Activated gamma-delta T cell treated with anti-CD3 and anti-CD28 coated beads, Interleukin-2, amount 50 U/mL, for 16 hours (primary cell): ENCODE results near the gene CAVIN4.

ENCODE experiments used
- DNase-seq: peaks from one replicate; pipeline ENCODE4 v3.0.0-alpha.2; 2020; ENCODE audit warnings: low read depth

CAVIN4 gene

DNA sequence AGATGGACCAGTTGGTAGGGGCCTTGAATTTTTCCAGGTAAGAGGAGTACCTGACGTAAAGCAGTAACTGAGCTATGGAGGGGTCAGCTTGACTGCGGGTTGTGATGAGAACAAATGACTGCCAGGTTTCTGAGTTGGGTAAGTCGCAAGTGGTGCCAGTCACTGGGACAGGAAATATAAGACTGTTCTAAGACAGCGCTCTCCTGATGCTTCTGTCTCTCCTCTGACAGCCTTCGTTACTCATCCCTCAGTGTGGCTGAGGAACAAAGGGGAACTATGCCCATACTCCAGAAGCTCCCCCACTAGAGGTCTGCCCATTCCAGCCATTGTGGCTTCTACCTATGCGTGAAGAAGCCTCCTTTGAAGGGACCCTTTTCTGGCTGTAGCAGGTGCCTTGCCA, 13.3 kb downstream of the CAVIN4 start:
- no peak for DNase-seq

GRCh38 chr9:100591639-100592412, 13.9 kb downstream of the CAVIN4 start:
- no peak for DNase-seq

- DNase-seq: no peak
Measured at GRCh38 chr9:100595391-100596199, 17.7 kb downstream of the CAVIN4 start.

GRCh38 chr9:100597236-100597635, 19.4 kb downstream of the CAVIN4 start:
- no peak for DNase-seq

DNA sequence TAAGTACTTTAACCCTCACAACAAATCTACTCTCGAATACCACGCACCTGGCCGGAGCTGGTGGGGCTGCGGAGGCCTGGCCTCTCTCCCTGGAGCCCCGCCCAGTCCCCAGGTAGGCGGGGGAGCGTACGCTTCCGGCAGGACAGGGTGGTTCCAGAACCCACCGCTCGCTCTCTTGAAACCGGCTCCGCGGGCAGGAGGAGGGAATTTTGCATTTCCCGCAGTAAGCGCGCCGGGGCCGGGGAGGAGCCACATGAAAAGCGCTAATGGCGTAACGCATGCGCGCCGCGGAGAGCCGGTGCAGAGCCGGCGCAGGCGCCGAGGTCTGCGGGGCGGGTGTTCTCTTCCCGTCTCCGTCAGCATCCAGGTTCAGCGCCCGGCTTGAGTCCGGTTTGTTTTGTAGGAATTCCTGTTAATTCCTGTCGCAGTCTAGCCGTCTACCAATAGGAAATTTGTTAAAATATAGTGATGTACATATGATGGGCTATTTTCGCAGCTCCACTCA, 20.8 kb downstream of the CAVIN4 start:
- DNase-seq: peak; percentile 67

- no peak for DNase-seq
Measured at GRCh38 chr9:100600521-100601079, 22.7 kb downstream of the CAVIN4 start.

- no peak for DNase-seq
Measured at GRCh38 chr9:100601216-100601615, 23.3 kb downstream of the CAVIN4 start.

- no peak for DNase-seq
Measured at GRCh38 chr9:100602342-100602801, 24.5 kb downstream of the CAVIN4 start.

DNA sequence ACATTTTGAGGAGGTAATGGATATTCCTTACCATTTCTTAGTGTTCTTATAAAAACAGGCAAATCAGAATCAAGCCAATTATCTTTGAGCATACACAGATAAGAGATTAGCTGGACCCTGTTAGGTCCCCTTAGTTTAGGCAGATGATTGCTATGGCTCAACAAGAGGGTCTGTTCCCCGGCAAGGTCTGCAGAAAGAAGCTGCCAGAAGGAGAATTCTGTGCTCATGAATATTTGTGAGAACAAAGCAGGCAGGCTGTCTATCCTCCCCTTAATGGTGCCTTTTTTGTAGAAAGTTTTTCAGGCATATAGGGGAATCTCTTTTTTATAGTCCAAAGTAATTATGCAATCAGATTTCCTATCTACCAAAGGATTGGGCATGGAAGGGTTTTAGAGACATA, 27.5 kb downstream of the CAVIN4 start:
- no peak for DNase-seq

GRCh38 chr9:100619194-100619593, 41.3 kb downstream of the CAVIN4 start:
- DNase-seq: no peak

- DNase-seq: no peak
Measured at GRCh38 chr9:100619665-100620064, 41.8 kb downstream of the CAVIN4 start.

DNA sequence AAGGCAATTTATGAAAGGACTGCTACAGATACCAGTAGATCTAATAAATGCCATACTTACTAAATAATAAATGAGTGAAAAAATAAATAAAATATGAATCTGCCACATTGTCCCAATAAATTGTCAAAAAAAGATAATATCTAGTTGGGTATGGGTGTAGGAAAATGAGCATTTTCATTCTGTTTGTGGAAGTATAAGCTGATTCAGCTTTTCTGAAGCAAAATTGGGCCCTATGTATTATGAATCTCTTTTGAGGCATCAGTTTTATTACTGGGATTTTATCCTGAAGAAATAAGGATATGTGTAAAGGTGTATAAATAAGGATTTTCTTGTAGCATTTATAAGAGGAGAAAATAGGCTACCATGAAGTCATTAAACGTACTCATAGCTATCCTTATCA, 46.1 kb downstream of the CAVIN4 start:
- no peak for DNase-seq

- DNase-seq: no peak
Measured at GRCh38 chr9:100626949-100627348, 49.1 kb downstream of the CAVIN4 start.

GRCh38 chr9:100637787-100638186, 59.9 kb downstream of the CAVIN4 start:
- DNase-seq: no peak
